Keratinocyte (primary cell): Measurements from ENCODE around the gene EPB41. TPM values are rescaled to one million over a fixed set of nuclear protein-coding genes. Genes with fewer than 3 reads are reported as not detected.

Experiments used
- DNase-seq: peaks from one replicate; pipeline ENCODE4 v3.0.0-alpha.2; 2011; ENCODE audit warnings: low read depth, missing footprints, low spot score
- FAIRE-seq: peaks from 2 replicates; lab custom pipeline; 2011; peaks lifted over from hg19 to GRCh38; lab: Jason Lieb, UNC
- H2AFZ ChIP-seq: 2 replicates; pipeline ENCODE4 v1.6.0; 2012; ENCODE audit warnings: low read length, control low read depth, inconsistent platforms; ENCODE audit not compliant: control insufficient read depth
- H3K27ac ChIP-seq: 2 replicates; pipeline ENCODE4 v1.5.1; 2011; ENCODE audit warnings: low read length; ENCODE audit not compliant: control insufficient read depth, insufficient read depth
- H3K27me3 ChIP-seq: 3 replicates; pipeline ENCODE4 v1.6.0; 2011; ENCODE audit warnings: low read length; ENCODE audit not compliant: control insufficient read depth, insufficient read depth; ENCODE audit errors: extremely low read depth
- H3K36me3 ChIP-seq, 2 experiments: 2 replicates in 1 of 2; 3 replicates in 1 of 2; pipeline ENCODE4 v1.5.1; 2011; ENCODE audit warnings: low read length in 2 of 2, mild to moderate bottlenecking in 1 of 2; ENCODE audit not compliant: control insufficient read depth in 2 of 2, insufficient read depth in 2 of 2; ENCODE audit errors: extremely low read depth in 1 of 2
- H3K4me1 ChIP-seq: 3 replicates; pipeline ENCODE4 v1.5.1; 2011; ENCODE audit warnings: low read length; ENCODE audit not compliant: control insufficient read depth, insufficient read depth; ENCODE audit errors: extremely low read depth
- H3K4me2 ChIP-seq: 3 replicates; pipeline ENCODE4 v1.6.0; 2011; ENCODE audit warnings: low read depth, low read length; ENCODE audit not compliant: control insufficient read depth, insufficient read depth; ENCODE audit errors: extremely low read depth
- H3K4me3 ChIP-seq, 3 experiments: fragments of 200-600 bp in 1 of 3; sonication (generic) in 1 of 3; 2 replicates in 2 of 3; 3 replicates in 1 of 3; pipeline ENCODE4 v1.5.1; 2011 to 2016; ENCODE audit warnings: low read length in 3 of 3, mild to moderate bottlenecking in 3 of 3, control low read depth in 2 of 3, inconsistent platforms in 1 of 3, low read depth in 1 of 3, mixed read lengths in 1 of 3, mixed run types in 1 of 3, moderate library complexity in 1 of 3; ENCODE audit not compliant: control insufficient read depth in 2 of 3, insufficient read depth in 2 of 3; ENCODE audit errors: extremely low read depth in 1 of 3
- H3K79me2 ChIP-seq: 2 replicates; pipeline ENCODE4 v1.6.0; 2012; ENCODE audit warnings: low read length; ENCODE audit not compliant: control insufficient read depth, insufficient read depth
- H3K9ac ChIP-seq: 3 replicates; pipeline ENCODE4 v1.6.0; 2011; ENCODE audit warnings: low read length; ENCODE audit not compliant: control insufficient read depth, insufficient read depth; ENCODE audit errors: extremely low read depth
- H3K9me1 ChIP-seq: 3 replicates; pipeline ENCODE4 v1.6.0; 2011; ENCODE audit warnings: low read length; ENCODE audit not compliant: control insufficient read depth, insufficient read depth; ENCODE audit errors: extremely low read depth
- H3K9me3 ChIP-seq: 2 replicates; pipeline ENCODE4 v1.5.1; 2012; ENCODE audit warnings: low read depth, low read length; ENCODE audit not compliant: control insufficient read depth
- H4K20me1 ChIP-seq: 3 replicates; pipeline ENCODE4 v1.6.0; 2011; ENCODE audit warnings: low read length; ENCODE audit not compliant: control insufficient read depth, insufficient read depth; ENCODE audit errors: extremely low read depth
- CTCF ChIP-seq, 3 experiments: IDR thresholded peaks in 1 of 3; conservative IDR thresholded peaks in 1 of 3; optimal IDR thresholded peaks in 1 of 3; 2 replicates in 2 of 3; 3 replicates in 1 of 3; pipeline versions ENCODE3 to v1.5.1; 2011; ENCODE audit warnings: low read length in 3 of 3, mild to moderate bottlenecking in 3 of 3, moderate library complexity in 2 of 3, control low read depth in 1 of 3, inconsistent platforms in 1 of 3; ENCODE audit not compliant: insufficient read depth in 2 of 3; ENCODE audit errors: extremely low read depth in 1 of 3
- EZH2 ChIP-seq: IDR thresholded peaks from one replicate; pipeline ENCODE4 v1.6.1; 2012; ENCODE audit warnings: inconsistent platforms, mild to moderate bottlenecking, low read length, moderate library complexity
- dilution Hi-C: fragments of 300-500 bp; cut with MboI; formaldehyde crosslinking; loops from one replicate; pipeline ENCODE4 v1.7.0; 2020; ENCODE audit warnings: low sequenced_read_pairs; ENCODE audit not compliant: extremely low pct_ligation_motif_present
- polyA plus RNA-seq, 5 experiments: library from polyadenylated mRNA; depleted of rRNA in 3 of 5; stranded (reverse) in 3 of 5; stranded (forward) in 1 of 5; unstranded in 1 of 5; fragments of >200 nt; gene quantifications; 1 replicate in 1 of 5; 2 replicates in 3 of 5; 3 replicates in 1 of 5; pipeline versions ENCODE4 v1.2.1 to v1.2.3, GENCODE V29; 2011 to 2012; ENCODE audit warnings: missing spikeins in 2 of 5, low read depth in 1 of 5, low replicate concordance in 1 of 5

EPB41 gene
- polyA plus RNA-seq, 1 donor (not counting 4 experiments of a cell fraction or from before 2014, with no cell fraction given): 21.1 TPM

DNA sequence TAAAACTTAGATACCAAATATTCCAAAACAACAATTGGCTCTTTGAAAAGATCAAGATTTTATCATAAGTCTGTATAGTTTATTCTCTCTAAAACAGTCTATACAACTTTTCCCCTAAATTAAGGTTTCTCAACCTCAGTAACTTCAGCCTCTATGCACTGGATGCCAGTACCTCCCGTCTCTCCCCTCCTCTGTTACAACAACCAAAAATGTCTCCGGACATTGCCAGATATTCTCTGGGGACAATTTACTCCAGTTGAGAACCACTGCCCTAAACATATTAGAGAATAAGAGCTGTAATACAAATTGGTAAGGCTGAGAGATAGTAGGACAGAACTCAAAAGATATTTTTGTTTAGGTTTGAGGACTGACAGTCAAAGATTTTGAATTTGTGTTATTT lies 137.7 kb downstream of the EPB41 start:
- dilution Hi-C loops: no loop called here
- Histone ChIP-seq H2AFZ (no peak overlapping the region), H3K36me3 (peaks cover 0 to 2% of the 10 kb centered on the region in 2 experiments), H3K9me3 (no peaks in the 10 kb centered on the region), H3K9me1 (no peaks in the 10 kb centered on the region), H3K27ac (no peak overlapping the region), H3K9ac (no peak overlapping the region), H4K20me1 (no peaks in the 10 kb centered on the region), H3K4me2 (no peak overlapping the region), H3K4me1 (no peaks in the 10 kb centered on the region), H3K79me2 (no peaks in the 10 kb centered on the region), H3K27me3 (no peaks in the 10 kb centered on the region), H3K4me3 (no peak overlapping the region)
- DNase-seq (no peak), FAIRE-seq (no peak)
- TF ChIP-seq CTCF (optimal IDR thresholded peaks at IDR 0.05 in 1 of 3, IDR thresholded peaks at IDR 0.05 in 1 of 3, conservative IDR thresholded peaks at IDR 0.05 in 1 of 3; ENCODE audit: extremely low read depth in 1 of 3, insufficient read depth in 2 of 3, low read length in 3 of 3): no peak
- TF ChIP-seq EZH2: no peak

DNA sequence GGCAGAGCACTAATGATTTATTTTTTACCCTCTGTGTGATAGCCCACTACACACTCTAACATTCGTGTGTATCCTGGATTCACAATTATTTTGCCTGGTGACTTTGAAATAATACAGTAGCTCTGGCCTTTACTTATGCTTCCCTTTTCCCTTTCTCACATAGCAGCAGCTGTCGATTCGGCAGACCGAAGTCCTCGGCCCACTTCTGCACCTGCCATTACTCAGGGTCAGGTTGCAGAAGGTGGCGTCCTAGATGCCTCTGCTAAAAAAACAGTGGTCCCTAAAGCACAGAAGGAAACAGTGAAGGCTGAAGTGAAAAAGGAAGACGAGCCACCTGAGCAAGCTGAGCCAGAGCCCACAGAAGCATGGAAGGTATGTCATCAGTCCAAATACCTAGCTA lies 138.6 kb downstream of the EPB41 start:
- Histone ChIP-seq H3K27me3 (no peaks in the 10 kb centered on the region), H3K4me2 (no peak overlapping the region), H3K36me3 (peaks cover 0 to 2% of the 10 kb centered on the region in 2 experiments), H3K9me1 (no peaks in the 10 kb centered on the region), H3K9me3 (no peaks in the 10 kb centered on the region), H2AFZ (no peak overlapping the region), H3K9ac (no peak overlapping the region), H4K20me1 (no peaks in the 10 kb centered on the region), H3K4me1 (no peaks in the 10 kb centered on the region), H3K79me2 (no peaks in the 10 kb centered on the region), H3K27ac (no peak overlapping the region), H3K4me3 (no peak overlapping the region)
- no peak for TF ChIP-seq EZH2
- no peak for TF ChIP-seq CTCF (optimal IDR thresholded peaks at IDR 0.05 in 1 of 3, IDR thresholded peaks at IDR 0.05 in 1 of 3, conservative IDR thresholded peaks at IDR 0.05 in 1 of 3; ENCODE audit: extremely low read depth in 1 of 3, insufficient read depth in 2 of 3, low read length in 3 of 3)
- no peak for DNase-seq
- no peak for FAIRE-seq
- dilution Hi-C loops: no loop called here
